ENCODE data around the gene TTC5.
"Not testable (repeated sequence)": the region's sequence is repeated elsewhere in the genome, so short reads cannot be mapped to it uniquely, and the experiment has no call there.

TTC5 gene

GRCh38 chr14:20278414-20278813 is 27.3 kb downstream of the TTC5 start:
- H4K20me1 ChIP-seq: no peaks in the 10 kb centered on the region
- no peak for TF ChIP-seq Cebpa-rat (IDR thresholded peaks at IDR 0.05)
- no peak overlapping the region for H3K4me2 ChIP-seq
- H3K4me3 ChIP-seq: no peak overlapping the region
- H3K36me3 ChIP-seq: peaks cover 17 to 46% (median 38%) of the 10 kb centered on the region in 11 experiments
- H3K9ac ChIP-seq: no peak overlapping the region
- H3K27ac ChIP-seq: no peak overlapping the region
- H3K9me3 ChIP-seq (replicated peaks in 1 of 11): peaks cover 42 to 59% (median 52%) of the 10 kb centered on the region in 11 experiments
- H3K4me1 ChIP-seq: 0 out of 20 replicates have a peak, but pooled peaks cover 0 to 8% (median 0%) of the 10 kb centered on the region in 10 experiments
- H3K27me3 ChIP-seq: no peaks in the 10 kb centered on the region

- H3K9ac ChIP-seq: no peak overlapping the region
- H3K27me3 ChIP-seq: no peaks in the 10 kb centered on the region
- no peak overlapping the region for H3K27ac ChIP-seq
- H3K4me3 ChIP-seq: no peak overlapping the region
- peaks cover 23 to 55% (median 40%) of the 10 kb centered on the region in 11 experiments for H3K36me3 ChIP-seq
- H3K4me2 ChIP-seq: no peak overlapping the region
- H3K9me3 ChIP-seq (replicated peaks in 1 of 11): peaks cover 52 to 69% (median 61%) of the 10 kb centered on the region in 11 experiments
- H3K4me1 ChIP-seq: 0 out of 20 replicates have a peak, but pooled peaks cover 0 to 8% (median 0%) of the 10 kb centered on the region in 10 experiments
- TF ChIP-seq Cebpa-rat (IDR thresholded peaks at IDR 0.05): no peak
- no peaks in the 10 kb centered on the region for H4K20me1 ChIP-seq
These were observed 28.3 kb downstream of the TTC5 start for GRCh38 chr14:20277409-20277808.

GRCh38 chr14:20274062-20274461 is 31.7 kb downstream of the TTC5 start:
- no peak overlapping the region for H3K4me2 ChIP-seq
- peaks cover 50 to 65% (median 56%) of the 10 kb centered on the region in 11 experiments for H3K9me3 ChIP-seq (replicated peaks in 1 of 11)

GRCh38 chr14:20264361-20264760 is 41.4 kb downstream of the TTC5 start:
- not testable (repeated sequence) for H3K27me3 ChIP-seq; H3K4me3 ChIP-seq; H3K9me3 ChIP-seq (replicated peaks in 1 of 11); H3K27ac ChIP-seq; H4K20me1 ChIP-seq; H3K36me3 ChIP-seq; H3K9ac ChIP-seq; H3K4me2 ChIP-seq
- peaks cover 9 to 14% (median 10%) of the 10 kb centered on the region in 10 experiments for H3K4me1 ChIP-seq

More at GRCh38 chr14:20274062-20274461, 31.7 kb downstream of the TTC5 start:
- Histone ChIP-seq H3K27ac (no peak overlapping the region), H3K36me3 (peaks cover 17 to 37% (median 26%) of the 10 kb centered on the region in 11 experiments), H3K4me3 (0 out of 20 replicates have a peak overlapping the region, but pooled peaks of 1 of the 10 experiments have one; percentile 6), H3K27me3 (no peaks in the 10 kb centered on the region), H4K20me1 (no peaks in the 10 kb centered on the region), H3K4me1 (no peaks in the 10 kb centered on the region), H3K9ac (no peak overlapping the region)
- TF ChIP-seq Cebpa-rat (IDR thresholded peaks at IDR 0.05): no peak

- peak overlapping the region in 3 of 11 experiments; percentile 4 to 47 (median 9); a peak in 2 of 22 replicates for H3K27ac ChIP-seq
- 0 out of 22 replicates have a peak overlapping the region, but pooled peaks of 1 of the 11 experiments have one; percentile 1 for H3K9ac ChIP-seq
- H3K36me3 ChIP-seq: no peaks in the 10 kb centered on the region
- H3K4me1 ChIP-seq: peaks cover 9 to 14% (median 10%) of the 10 kb centered on the region in 10 experiments
- no peak for TF ChIP-seq Cebpa-rat (IDR thresholded peaks at IDR 0.05)
- H3K27me3 ChIP-seq: no peaks in the 10 kb centered on the region
- no peaks in the 10 kb centered on the region for H4K20me1 ChIP-seq
- peaks cover 0 to 7% (median 0%) of the 10 kb centered on the region in 11 experiments; a peak in 1 of 22 replicates for H3K9me3 ChIP-seq (replicated peaks in 1 of 11)
- H3K4me3 ChIP-seq: no peak overlapping the region
- peak overlapping the region; percentile 37 to 66 (median 59) for H3K4me2 ChIP-seq
These were observed 43.1 kb downstream of the TTC5 start for GRCh38 chr14:20262642-20263128.

- Histone ChIP-seq H3K9ac (no peak overlapping the region), H3K4me1 (no peaks in the 10 kb centered on the region), H3K36me3 (no peaks in the 10 kb centered on the region), H3K4me3 (no peak overlapping the region), H3K27me3 (no peaks in the 10 kb centered on the region), H3K27ac (no peak overlapping the region), H3K9me3 (replicated peaks in 1 of 11) (peaks cover 5 to 17% (median 12%) of the 10 kb centered on the region in 11 experiments; a peak in 21 of 22 replicates), H4K20me1 (no peaks in the 10 kb centered on the region), H3K4me2 (no peak overlapping the region)
- no peak for TF ChIP-seq Cebpa-rat (IDR thresholded peaks at IDR 0.05)
These were observed 58.0 kb downstream of the TTC5 start for GRCh38 chr14:20247646-20248246.

Measured in BLaER1 treated with 17β-estradiol and CSF1 and Interleukin-3, amounts not matched to agents 10 nM and 100 nM (cell line).